NCI-H2196 treated with DMSO at 0.1 percent for 48 hours (cell line): ENCODE measurements around the gene COL4A6.

ENCODE experiments used
- DNase-seq: peaks from one replicate; lab custom pipeline; 2025; ENCODE audit not compliant: unreplicated experiment; lab: John Stamatoyannopoulos, UW

COL4A6 gene

DNA sequence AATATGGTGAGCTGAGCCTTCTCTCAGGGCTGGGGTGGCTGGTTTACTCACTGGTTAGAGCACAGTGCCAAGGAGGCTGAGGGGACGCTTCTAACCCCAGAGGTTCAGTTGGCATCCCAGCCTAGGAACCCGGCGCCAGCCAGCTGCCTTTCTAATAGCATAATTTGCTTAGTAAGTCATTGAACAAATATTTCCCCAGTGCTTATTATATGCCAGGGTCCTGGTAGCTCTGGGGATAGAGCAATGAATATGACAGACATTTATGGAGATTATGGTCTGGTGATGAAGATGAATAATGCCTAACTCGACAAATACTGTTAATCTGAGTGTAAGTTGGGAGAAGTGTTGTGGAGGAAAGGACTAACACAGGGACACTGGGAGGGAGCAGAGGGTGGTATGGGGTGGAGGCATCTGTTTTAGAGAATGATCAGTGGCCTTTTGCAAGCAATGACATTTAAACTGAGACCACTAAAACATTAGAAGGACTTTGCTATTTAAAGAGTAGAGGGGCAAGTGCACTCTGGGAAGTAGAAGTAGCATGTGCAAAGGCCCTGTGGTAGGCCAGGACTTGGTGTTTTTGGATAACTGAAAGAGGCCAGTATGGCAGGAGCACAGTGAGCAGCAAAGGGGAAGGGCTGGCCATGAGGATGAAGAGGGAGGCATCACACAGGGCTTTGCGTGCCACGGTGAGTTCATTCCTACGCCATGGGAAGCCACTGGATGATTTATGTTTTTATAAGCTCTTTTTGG is 274.7 kb downstream of the COL4A6 start:
- DNase-seq = no peak

DNA sequence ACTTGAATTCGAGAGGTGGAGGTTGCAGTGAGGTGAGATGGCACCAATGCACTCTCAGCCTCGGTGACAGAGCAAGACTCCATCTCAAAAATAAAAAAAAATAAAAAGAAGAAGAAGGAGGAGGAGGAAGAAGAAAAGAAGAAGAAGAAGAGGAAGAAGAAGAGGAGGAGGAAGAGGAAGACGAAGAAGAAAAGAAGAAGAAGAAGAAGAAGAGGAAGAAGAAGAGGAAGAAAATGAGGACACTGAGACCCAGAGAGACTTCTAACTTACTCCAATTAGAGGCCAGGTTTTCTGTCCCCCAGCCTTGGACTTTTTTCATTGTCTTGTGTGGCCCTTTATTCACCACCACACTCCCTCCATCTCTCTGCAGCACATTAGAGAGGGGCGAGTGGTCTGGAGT is 276.0 kb downstream of the COL4A6 start:
- no peak for DNase-seq

DNA sequence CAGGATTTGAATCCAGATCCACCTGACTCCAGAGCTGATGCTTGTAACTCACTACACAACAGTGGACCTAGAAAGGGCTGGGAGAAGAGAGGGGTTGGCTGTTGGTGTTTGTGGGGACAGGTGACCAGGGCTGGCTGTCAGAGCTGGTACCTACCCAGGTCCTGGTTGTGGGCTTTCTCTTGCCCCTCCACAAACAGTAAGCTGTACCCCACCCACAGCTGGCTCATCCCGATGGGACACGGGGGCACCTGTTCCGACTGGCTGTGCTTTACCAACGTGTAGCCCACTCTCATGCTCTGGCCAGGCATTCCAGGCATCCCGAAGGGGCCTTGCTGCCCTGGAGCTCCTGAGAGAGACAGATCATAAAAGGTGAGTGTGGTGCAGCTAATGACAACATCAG is 277.9 kb downstream of the COL4A6 start:
- DNase-seq = no peak

DNA sequence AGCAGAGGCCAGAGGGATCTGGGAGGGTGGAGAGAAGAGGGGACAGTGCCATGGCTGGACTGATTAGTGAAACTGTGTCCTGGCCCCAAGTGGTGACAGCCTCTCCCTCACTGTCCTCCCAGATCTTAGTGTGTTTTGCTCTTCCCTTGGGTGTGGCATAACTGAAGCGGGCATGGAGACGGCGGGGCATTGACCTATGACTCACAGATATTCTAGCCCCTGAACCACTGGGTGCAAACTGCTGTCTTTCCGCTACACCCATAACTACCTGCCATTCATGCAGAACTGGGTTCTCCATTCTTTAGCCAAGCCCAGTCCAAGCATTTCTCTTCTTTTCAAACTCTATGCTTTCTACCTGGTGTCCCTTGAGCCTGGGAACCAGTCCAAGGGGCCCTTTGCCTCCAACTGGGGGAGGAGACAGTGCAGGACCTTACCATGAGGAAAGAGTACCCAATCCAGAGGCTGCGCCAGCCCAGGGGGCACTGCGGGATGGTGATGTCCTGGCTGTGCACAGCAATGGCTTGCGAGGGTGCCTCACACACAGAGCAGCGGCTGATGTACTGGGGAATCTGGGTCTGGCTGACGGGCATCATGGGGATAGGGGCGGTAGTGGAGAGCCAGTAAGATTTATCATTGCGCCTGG is 279.1 kb downstream of the COL4A6 start:
- DNase-seq = no peak

DNA sequence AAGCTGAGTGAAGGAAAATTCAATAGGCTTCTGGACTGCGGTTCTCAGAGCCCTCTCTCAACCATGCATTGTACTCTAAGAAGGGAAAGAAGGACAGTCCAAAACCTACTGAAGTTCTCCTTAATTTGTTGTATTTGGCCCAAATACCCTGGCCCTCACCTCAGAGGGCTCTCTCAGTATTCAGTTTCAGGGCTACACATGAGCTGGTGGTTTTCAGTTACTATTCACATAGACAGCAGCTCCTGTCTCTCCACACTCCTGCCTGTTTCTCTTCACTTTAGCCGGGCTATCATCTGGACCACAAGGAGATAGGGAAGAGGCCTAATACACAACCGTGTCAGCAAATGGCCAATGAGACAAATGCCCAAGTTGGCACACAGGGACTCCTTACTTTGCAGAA is 280.6 kb downstream of the COL4A6 start:
- DNase-seq = no peak

DNA sequence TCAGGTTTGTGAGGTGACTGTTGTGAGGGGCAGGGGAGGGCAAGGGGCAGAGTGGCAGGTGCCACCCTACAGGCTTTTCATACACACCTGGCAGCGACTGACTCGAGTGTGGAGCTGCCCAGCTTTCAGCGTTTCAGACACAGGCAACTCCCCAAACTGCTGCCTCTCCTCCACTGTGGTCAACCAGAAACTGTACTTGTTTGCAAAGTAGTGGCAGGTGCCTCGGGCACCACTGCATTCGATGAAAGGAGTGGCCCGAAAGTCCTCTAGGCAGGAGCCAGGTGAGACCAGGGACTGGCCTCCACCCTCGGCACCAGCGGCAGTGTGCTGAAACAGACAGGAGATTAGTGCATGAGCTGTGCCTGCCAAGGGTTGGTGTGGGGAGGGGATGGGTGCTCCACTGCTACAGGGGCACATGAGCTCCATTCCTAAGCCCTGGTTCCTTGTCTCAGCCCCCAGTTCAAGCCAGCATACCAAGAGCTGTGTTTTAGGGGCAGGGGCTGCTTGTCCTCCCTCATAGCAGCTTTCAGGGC is 281.2 kb downstream of the COL4A6 start:
- DNase-seq = no peak

DNA sequence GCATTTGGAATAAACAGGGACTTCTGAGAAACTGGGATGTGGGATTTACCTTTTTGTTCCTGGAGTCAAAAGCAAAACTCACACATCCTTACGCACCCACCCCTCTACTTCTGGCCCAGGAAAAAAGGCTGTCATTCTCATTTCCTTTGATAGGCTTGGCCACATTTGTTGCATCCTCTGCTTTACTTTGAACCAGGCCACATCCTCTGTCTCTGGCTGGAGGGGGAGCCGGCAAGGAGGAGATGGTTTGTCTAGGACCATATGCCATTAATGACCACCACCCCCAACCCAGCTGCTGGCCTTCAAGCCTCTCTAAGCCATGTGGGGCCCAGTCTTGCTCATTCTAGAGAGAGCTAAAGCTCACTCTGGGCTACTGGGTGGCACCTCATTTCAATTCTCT is 282.1 kb downstream of the COL4A6 start:
- no peak for DNase-seq

DNA sequence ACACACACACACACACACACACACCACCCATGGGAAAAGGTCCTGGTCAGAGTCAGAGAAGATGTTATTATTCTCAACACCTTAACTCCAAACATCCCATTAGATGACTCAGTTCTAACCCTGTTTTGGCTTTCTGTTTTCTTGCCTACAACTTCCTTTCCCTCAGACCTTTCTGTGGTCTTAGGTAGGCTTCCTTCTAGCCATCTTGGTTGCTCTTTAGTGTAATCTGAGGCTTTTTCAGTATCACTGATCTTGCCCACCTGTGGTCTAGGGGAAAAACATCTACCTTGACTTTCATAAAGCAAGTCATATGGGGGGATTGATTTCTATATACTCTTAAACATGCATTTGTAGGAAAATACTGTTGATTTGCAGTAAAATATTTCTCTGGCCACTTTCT is 289.7 kb downstream of the COL4A6 start:
- DNase-seq = no peak

DNA sequence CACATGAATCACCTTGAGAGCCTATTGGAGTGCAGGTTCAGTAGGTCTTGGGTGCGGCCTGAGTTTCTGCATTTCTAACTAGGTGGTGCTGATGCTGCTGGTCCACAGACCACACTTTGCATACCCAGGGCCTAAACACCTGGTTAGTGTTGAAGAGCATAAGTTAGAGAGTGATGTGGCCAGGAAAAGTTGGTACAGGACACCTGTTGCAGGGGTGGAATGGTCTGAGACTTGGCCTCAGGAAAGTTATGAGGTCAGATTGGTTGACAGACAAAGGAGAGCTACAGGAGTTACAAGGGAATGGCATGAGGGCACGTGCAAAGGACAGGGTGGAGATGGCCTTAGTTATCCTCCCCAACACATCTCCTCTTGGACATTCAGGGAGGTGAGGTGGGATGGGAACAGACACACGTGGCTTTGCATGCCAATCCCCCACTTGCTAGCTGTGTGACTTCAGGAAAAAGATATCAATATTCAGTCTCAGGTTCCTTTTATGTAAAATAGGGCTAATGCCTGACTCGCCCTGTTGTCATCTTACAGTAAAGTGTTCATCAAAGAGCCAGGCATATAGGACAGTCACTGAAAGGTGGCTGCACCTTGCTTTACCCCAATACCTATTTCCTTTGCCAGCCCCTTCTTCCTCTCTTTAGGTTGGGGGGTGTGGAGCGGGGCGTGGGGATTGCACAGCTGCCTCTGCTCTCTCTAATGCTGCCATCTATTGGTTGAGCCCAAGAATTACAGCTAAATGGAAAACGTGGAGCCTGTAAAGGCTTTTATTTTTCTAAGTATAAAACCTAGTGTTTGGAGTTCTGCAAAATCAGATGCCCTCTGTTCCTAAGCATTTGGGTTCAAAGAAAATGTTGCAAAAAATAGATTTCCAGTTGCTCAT is 299.2 kb downstream of the COL4A6 start:
- DNase-seq = no peak

DNA sequence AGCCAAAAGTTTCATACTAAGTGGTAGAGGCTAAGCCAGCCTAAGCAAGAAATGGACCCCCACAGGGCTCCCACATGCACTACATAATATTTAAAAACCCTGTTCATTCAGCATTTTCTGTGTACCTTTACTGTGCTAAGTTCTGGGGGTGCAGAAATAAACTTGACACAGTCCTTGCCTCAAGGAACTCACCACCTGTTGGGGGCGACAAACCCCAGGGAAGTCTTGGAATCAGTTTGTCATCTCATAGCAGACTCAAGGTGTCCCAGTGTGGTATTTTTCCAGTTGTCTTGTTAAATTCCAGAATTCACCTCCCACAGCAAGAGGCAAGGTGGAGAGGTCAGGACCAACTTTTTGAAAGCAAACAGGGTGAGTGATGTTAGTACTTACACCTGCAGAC is 303.5 kb downstream of the COL4A6 start:
- DNase-seq = no peak

DNA sequence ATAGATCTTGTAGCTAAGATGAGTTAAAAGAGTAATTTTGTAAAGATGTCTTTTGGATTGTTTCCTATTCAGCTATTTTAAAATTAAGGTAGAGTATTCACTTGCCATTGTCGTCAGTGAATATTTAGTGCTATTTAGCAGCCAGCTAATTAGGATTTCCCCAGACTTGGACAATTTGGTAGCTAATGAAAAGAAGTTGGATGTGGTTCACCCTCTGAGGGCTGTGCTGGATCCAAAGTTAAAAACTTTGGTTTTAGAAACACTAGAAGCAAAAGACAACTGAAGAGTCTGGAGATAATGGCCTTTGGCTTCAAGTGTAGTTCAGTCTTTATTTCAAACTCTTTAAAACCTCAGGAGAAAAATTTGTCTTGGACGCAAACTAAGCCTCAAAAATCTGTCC is 305.3 kb downstream of the COL4A6 start:
- no peak for DNase-seq

DNA sequence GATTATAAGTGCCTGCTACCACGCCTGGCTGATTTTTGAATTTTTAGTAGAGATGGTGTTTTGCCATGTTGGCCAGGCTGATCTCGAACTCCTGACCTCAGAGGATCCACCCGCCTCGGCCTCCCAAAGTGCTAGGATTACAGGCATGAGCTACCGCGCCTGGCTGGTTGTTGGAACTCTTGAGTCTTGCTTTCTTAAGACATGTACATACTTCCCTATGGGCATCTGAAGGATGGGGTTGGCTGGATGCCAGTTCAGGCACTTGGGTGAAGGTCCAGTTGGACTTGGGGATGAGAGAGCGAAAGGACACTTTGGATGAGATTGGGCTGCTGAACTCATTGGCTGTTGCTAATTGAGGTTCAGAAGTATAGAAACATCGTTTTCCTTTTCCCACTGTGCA is 306.2 kb downstream of the COL4A6 start:
- DNase-seq = no peak

DNA sequence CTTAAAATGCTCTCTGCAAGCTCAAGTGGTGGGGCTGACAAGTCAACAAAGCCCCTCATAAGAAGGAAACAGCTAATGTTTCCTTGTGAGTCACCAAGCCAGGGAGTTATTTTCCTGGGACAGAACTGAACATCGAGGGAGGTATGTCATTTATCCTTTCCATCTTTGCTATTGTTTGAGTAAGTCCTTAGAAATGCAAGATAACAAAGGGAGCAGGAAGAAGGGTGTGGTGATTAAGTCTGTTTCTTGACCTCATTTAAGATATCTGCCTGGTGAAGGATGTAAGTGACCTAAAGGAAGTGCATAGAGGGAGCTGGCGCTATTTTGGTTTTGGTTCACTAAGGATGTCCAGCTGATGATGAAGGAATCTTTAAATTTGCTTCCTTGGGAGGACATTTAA is 306.8 kb downstream of the COL4A6 start:
- no peak for DNase-seq

DNA sequence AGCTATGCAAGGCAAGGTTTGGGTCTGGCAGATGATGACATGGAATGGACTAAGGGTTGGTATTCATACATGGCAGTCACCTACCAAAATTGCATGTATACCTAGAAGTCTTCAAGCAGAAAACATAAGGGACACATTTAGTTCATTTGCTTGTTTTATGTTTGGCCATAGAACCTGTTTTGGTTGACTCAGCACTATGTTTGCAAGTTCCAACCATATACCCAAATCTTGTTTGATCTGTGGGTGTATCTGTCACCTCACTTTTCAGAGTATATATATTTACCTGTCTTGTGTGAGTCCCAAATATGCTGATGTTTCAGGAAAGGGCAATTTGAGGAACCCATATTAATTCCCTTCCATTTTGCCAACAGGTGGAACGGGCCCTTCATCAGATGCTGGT is 307.3 kb downstream of the COL4A6 start:
- DNase-seq = no peak

DNA sequence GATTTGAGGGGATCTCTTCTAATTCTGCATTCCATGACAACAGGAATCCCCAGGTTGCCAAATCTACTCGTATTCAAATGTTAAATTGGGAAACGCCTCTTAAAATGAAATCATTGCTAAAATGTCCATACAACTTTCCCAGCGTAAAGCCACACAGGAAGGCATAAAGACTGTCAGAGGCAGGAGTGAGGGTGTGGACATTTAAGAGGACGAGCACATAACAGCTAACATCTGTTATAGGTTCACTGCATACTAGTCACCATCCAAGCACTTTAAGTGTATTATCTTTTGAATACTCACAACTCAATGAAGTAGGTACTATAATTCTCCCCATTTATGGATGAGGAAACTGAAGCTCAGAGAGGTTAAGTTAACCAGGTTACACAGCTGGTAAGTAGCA is 311.1 kb downstream of the COL4A6 start:
- DNase-seq = no peak

DNA sequence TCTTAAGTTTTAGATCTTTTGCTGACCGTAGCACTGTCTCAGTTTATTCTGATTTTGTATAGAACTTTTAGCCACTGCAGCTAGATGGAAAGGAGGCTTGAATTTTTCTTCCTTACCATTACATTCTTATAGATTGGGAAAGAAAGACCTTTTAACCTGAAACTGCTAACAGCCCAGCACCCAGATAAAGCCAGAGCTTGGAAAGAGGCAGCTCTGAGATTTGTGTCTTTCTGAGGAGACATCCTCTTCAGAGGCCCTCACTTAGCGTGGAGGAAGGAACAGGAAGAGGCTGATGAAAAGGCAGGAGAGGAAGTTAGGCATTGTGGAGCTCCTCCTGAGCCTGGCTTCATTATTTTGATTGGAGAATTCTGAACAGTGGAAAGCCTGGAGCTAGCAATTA is 311.6 kb downstream of the COL4A6 start:
- no peak for DNase-seq

DNA sequence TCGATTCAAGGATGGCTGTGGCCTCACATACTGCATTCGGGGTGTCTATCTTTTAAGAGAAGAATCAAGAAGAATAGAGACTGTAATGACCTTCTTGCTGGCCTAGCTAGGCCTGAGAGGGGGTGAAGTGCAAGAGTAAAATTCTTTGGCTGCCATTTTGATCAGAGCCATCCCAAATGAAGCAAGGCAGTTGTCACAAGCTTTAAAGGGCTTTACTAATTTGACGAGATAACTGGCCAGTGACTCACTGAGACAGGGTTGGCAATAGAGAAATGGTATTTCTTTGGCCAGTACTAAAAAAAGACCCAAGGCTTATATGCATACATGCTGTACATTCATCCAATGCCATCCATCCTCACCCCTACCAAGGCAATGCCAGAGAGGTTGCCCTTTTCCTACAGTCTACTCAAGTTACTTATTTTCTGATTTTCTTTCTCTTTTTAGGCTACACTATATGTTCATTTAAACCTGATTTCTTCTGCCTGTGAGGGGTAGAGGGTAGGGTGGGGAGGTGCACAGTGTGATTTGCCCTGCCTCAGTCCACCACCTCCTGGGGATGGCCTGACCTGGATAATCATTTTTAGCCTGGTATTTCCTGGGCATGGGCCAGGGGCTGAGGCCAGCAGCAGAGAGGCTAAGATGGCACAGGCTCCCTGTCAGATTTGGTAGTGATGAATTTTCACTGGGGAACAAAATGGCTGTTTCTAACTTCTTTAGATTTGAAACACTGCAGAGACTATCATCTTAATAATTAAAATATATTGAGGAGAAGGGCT is 314.4 kb downstream of the COL4A6 start:
- DNase-seq = no peak

DNA sequence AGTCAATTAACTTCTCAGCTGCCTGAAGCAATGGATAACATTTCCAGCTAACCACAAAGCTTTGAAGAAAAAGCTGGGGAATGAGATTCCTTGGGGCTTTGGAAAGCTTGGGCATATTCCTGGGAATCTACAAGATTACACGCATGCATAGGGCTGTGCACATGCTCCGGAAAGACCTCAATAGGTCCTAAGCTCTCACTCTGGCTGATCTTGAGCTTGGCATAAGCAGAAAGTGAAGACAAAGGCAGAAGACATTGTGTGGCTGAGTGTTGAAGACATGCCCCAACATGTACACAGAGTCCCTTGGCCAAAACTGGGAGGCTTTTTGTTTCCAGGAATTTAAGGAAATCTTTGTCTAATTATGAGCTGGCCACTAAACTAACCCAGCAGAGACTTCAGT is 315.5 kb downstream of the COL4A6 start:
- no peak for DNase-seq

DNA sequence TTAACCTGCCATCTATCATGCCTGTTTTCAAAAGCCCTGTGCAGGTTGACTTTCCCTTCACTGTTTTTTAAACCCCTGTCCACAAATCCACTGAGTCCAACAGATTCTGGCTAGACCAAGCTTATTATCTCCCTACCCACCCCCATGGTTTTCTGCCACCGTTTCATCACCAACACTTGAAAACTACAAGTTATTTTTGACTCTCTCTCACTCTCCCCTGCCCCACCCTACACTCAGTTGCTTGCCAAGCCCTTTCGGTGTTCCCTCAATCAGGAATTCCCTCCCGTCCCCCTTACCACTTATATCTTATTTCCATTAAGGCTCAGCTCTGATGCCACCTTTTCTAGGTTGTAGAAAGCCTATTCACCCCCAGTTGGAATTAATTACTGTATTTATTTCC is 316.9 kb downstream of the COL4A6 start:
- DNase-seq = no peak

DNA sequence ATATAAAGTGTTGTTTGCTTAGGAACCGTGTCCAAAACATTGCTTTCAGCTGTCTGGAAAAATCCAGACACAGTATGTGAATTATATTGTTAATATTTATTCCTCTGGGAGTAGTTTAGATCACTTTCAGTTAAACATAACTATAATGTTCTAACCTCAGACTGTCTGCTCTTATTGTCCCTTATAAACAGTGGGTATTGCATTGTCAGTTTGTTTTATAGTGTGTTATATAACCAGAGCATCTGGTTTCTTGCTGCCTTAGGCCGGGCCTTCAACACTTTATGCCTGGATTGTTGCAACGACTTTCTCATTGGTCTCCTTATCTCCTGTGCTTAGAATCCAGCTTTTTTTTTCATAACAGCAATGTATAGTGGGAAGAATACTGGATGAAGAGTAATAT is 320.2 kb downstream of the COL4A6 start:
- DNase-seq = no peak

DNA sequence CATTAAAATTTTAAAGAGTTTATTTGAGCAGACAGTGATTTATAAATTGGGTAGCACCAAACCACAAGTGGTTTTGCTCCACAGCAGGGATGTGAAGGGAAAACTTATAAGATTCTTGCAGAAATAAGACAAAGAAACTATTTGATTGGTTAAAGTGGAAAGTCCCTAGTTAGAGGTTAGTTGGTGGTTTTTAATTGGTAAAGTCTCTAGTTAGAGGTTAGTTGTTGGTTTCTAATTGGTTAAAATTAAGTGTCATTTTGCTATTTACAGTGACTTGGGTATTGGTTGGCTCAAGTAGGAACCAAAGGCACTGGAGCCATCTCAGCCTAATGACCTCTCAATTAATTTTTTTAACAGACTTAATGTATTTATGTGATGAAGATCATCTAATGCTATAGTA is 323.7 kb downstream of the COL4A6 start:
- no peak for DNase-seq
